GM12878 (cell line): Measurements from ENCODE around the gene RASGRF2. TPM values are rescaled to one million over a fixed set of nuclear protein-coding genes. Genes with fewer than 3 reads are reported as not detected.

Experiments
- ATAC-seq: fragments of 200-7000 bp; cut with Tn5 transposase; 3 replicates; pipeline ENCODE4 v1.9.1; 2020; ENCODE audit warnings: mild to moderate bottlenecking, moderate library complexity
- BruUV-seq: library from RNA; stranded (reverse); fragments of 400-500 nt; replicated peaks from 2 replicates; lab custom pipeline; 2021; lab: Mats Ljungman, UMichigan
- CTCF ChIA-PET: fragments of 300-600 bp; sonication (Branson Sonifier 250); formaldehyde crosslinking; extraction: SDS; loops from one replicate; lab custom pipeline; 2021; ENCODE audit warnings: inconsistent platforms; lab: Yijun Ruan, JAX
- POLR2A ChIA-PET: fragments of 350-600 bp; formaldehyde crosslinking; extraction: SDS; loops from one replicate; lab custom pipeline; 2021; ENCODE audit warnings: inconsistent platforms; lab: Charles Lee
- RAD21 ChIA-PET: fragments of 300-600 bp; sonication (Branson Sonifier 250); formaldehyde crosslinking; loops from one replicate; lab custom pipeline; 2023; ENCODE audit warnings: antibody characterized with exemption; ENCODE audit not compliant: unreplicated experiment; lab: Charles Lee
- SMC1A ChIA-PET: fragments of 300-600 bp; sonication (Branson Sonifier 250); formaldehyde crosslinking; loops from one replicate; lab custom pipeline; 2023; ENCODE audit not compliant: unreplicated experiment, uncharacterized antibody; lab: Charles Lee
- DNase-seq: peaks from one replicate; pipeline ENCODE4 v3.0.0-alpha.2; 2011; ENCODE audit warnings: low read depth, low spot score
- FAIRE-seq: peaks from 3 replicates; lab custom pipeline; 2011; peaks lifted over from hg19 to GRCh38; lab: Jason Lieb, UNC
- H2AFZ ChIP-seq: 2 replicates; pipeline ENCODE4 v1.6.0; 2011; ENCODE audit warnings: low read depth, low read length, control low read depth; ENCODE audit not compliant: control insufficient read depth
- H3K27ac ChIP-seq: 2 replicates; pipeline ENCODE4 v1.5.1; 2011; ENCODE audit warnings: control low read depth; ENCODE audit not compliant: control insufficient read depth, insufficient read depth
- H3K27me3 ChIP-seq, 2 experiments: replicated peaks in 1 of 2; 2 replicates each; pipeline versions ENCODE4 v1.6.0 to v1.6.1; 2011; ENCODE audit warnings: low read length in 1 of 2; ENCODE audit not compliant: control insufficient read depth in 2 of 2, insufficient read depth in 2 of 2
- H3K36me3 ChIP-seq, 2 experiments: 2 replicates each; pipeline ENCODE4 v1.5.1; 2011; ENCODE audit warnings: low read length in 1 of 2; ENCODE audit not compliant: control insufficient read depth in 2 of 2, insufficient read depth in 2 of 2
- H3K4me1 ChIP-seq: 2 replicates; pipeline ENCODE4 v1.6.1; 2011; ENCODE audit warnings: mild to moderate bottlenecking, low read length, moderate library complexity, mixed read lengths; ENCODE audit not compliant: control insufficient read depth, insufficient read depth
- H3K4me2 ChIP-seq: 2 replicates; pipeline ENCODE4 v1.6.0; 2011; ENCODE audit warnings: control low read depth; ENCODE audit not compliant: control insufficient read depth, insufficient read depth
- H3K4me3 ChIP-seq: fragments of 200-600 bp; sonication (generic); 2 replicates; pipeline ENCODE4 v1.5.1; 2016
- H3K79me2 ChIP-seq: 2 replicates; pipeline ENCODE4 v1.6.0; 2011; ENCODE audit warnings: low read length; ENCODE audit not compliant: control insufficient read depth, insufficient read depth
- H3K9ac ChIP-seq: 2 replicates; pipeline ENCODE4 v1.8.0; 2011; ENCODE audit warnings: low read length, control low read depth, mixed read lengths; ENCODE audit not compliant: control insufficient read depth, insufficient read depth
- H3K9me3 ChIP-seq: replicated peaks from 3 replicates; pipeline ENCODE4 v1.5.1; 2011; ENCODE audit warnings: mild to moderate bottlenecking, low read length; ENCODE audit not compliant: control insufficient read depth, insufficient read depth
- H4K20me1 ChIP-seq: 2 replicates; pipeline ENCODE4 v1.6.0; 2011; ENCODE audit not compliant: control insufficient read depth, insufficient read depth
- CEBPB ChIP-seq, 2 experiments: fragments of 150-350 bp in 1 of 2; IDR thresholded peaks; 2 replicates each; pipeline ENCODE4 v1.6.1; 2012 to 2014; ENCODE audit warnings: low read depth in 2 of 2, low read length in 2 of 2, borderline replicate concordance in 1 of 2, inconsistent platforms in 1 of 2
- EED ChIP-seq: sonication (generic); IDR thresholded peaks from 2 replicates; pipeline ENCODE4 v1.6.1; 2016; ENCODE audit warnings: antibody characterized with exemption, low read depth
- GABPA ChIP-seq: IDR thresholded peaks from 2 replicates; pipeline ENCODE4 v1.6.1; 2014; ENCODE audit warnings: antibody characterized with exemption, low read depth, mild to moderate bottlenecking, inconsistent platforms
- NFYA ChIP-seq: IDR thresholded peaks from 2 replicates; pipeline ENCODE4 v1.6.1; 2011; ENCODE audit warnings: low read depth, mild to moderate bottlenecking, low read length, improper control_type of control experiment, borderline replicate concordance
- POLR2A ChIP-seq: IDR thresholded peaks from 2 replicates; pipeline ENCODE4 v1.6.1; 2011; ENCODE audit warnings: low read depth, mild to moderate bottlenecking, low read length
- SMARCA5 ChIP-seq: fragments of 450-650 bp; IDR thresholded peaks from 2 replicates; pipeline ENCODE4 v1.6.1; 2017; ENCODE audit warnings: mild to moderate bottlenecking
- WRNIP1 ChIP-seq: IDR thresholded peaks from 2 replicates; pipeline ENCODE4 v1.6.1; 2011; ENCODE audit warnings: low read depth, low read length, improper control_type of control experiment, borderline replicate concordance
- ZBED1 ChIP-seq: IDR thresholded peaks from 2 replicates; pipeline ENCODE4 v1.6.1; 2016; ENCODE audit warnings: borderline replicate concordance
- WGBS: methylation state at CpG from one replicate; pipeline ENCODE4 v1.1.6; 2016; ENCODE audit warnings: low lambda C conversion rate; ENCODE audit not compliant: insufficient replicate concordance, insufficient coverage; ENCODE audit errors: missing lambda C conversion rate; 5-methylcytosine and 5-hydroxymethylcytosine counted together
- in situ Hi-C: fragments of 300-500 bp; cut with MboI; formaldehyde crosslinking; loops from 9 replicates; pipeline ENCODE4 v1.14.3; 2018; ENCODE audit warnings: mixed read lengths
- intact Hi-C: fragments of 100-400 bp; cut with micrococcal nuclease; formaldehyde crosslinking; loops from one replicate; pipeline ENCODE4 v1.14.2; 2022; ENCODE audit not compliant: unreplicated experiment
- polyA plus RNA-seq, 11 experiments: library from polyadenylated mRNA; depleted of rRNA in 4 of 11; unstranded in 6 of 11; stranded (reverse) in 5 of 11; fragments of >200 nt; fragmentation: Nextera tagmentation in 4 of 11; fragmentation: Illumina TruSeq in 1 of 11; extraction: Ambion mirVana in 4 of 11; extraction: Trizol in 1 of 11; gene quantifications; 1 replicate in 1 of 11; 2 replicates in 10 of 11; pipeline versions ENCODE4 v1.2.1 to v1.2.3, GENCODE V29; 2011 to 2016; ENCODE audit warnings: inconsistent platforms in 2 of 11, missing spikeins in 2 of 11, low read depth in 1 of 11
- total RNA-seq, 4 experiments: library from RNA; depleted of rRNA in 3 of 4; stranded (reverse); fragments of >200 nt in 3 of 4; fragmentation: Illumina TruSeq in 1 of 4; extraction: Trizol in 1 of 4; gene quantifications; 2 replicates each; pipeline versions ENCODE4 v1.2.1 to v1.2.3, GENCODE V29; 2013 to 2021
- TF ChIP-seq, protein P1 (sequence below): fragments of 150-350 bp; IDR thresholded peaks from 2 replicates; pipeline ENCODE4 v1.6.1; 2014; ENCODE audit warnings: mild to moderate bottlenecking, low read depth, low read length
- TF ChIP-seq, protein P2 (sequence below): fragments of 450-650 bp; IDR thresholded peaks from 2 replicates; pipeline ENCODE4 v1.6.1; 2017; ENCODE audit warnings: borderline replicate concordance

The RASGRF2 gene
- total and polyA plus RNA-seq, 10 of the 15 experiments (the other 5 are each of a cell fraction or from before 2014, with no cell fraction given) = 0.05 to 0.24 (median 0.07) TPM

DNA sequence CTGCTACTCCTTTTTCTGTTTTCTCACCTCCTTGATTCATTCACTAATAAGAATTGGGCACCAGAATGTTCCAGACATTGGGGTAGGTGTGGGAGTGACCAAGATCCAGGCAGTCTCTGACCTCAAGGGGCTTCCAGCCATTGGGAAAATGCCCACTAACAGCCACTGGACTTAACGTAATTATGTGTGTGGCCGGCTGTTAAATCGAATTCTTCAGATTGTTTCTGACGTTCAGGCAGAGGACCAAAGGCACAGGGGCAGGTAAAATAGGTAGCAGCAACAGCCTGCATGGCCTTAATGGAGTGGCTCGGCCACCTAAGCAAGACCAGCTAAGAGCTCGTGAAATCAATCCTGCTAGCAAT lies 224.6 kb downstream of the RASGRF2 start:
- no peak overlapping the region for H3K4me3 ChIP-seq
- TF ChIP-seq ZBED1 (no peak), NFYA (no peak), WRNIP1 (no peak), CEBPB (IDR thresholded peaks at IDR 0.05; ENCODE audit: borderline replicate concordance in 1 of 2, low read depth in 2 of 2, low read length in 2 of 2) (no peak)
- TF ChIP-seq, all 136 proteins: peak for 0
- SMC1A ChIA-PET = interaction anchor here (1.1 kb wide), 1 partner anchor 497 kb away, joined by 3 read pairs; no protein-coding TSS in a partner anchor
- WGBS = 73% methylated on average over 6 of the region's 6 CpGs
- no peak for ATAC-seq
- Histone ChIP-seq H3K79me2 (no peaks in the 10 kb centered on the region), H3K36me3 (no peaks in the 10 kb centered on the region), H3K27ac (no peak overlapping the region), H2AFZ (no peak overlapping the region), H3K4me2 (no peak overlapping the region), H3K27me3 (no peaks in the 10 kb centered on the region), H4K20me1 (no peaks in the 10 kb centered on the region), H3K9ac (no peak overlapping the region), H3K9me3 (no peaks in the 10 kb centered on the region), H3K4me1 (peaks cover 33% of the 10 kb centered on the region)
- DNase-seq = no peak
- in situ Hi-C loops = no loop called here
- intact Hi-C loops = no loop called here
- FAIRE-seq = no peak
- POLR2A ChIA-PET = no interaction called here
- BruUV-seq = no TSS peak
- RAD21 ChIA-PET = no interaction called here
- CTCF ChIA-PET = interaction anchor here (0.6 kb wide), 1 partner anchor 1259 kb away, joined by 3 read pairs; no protein-coding TSS in a partner anchor

DNA sequence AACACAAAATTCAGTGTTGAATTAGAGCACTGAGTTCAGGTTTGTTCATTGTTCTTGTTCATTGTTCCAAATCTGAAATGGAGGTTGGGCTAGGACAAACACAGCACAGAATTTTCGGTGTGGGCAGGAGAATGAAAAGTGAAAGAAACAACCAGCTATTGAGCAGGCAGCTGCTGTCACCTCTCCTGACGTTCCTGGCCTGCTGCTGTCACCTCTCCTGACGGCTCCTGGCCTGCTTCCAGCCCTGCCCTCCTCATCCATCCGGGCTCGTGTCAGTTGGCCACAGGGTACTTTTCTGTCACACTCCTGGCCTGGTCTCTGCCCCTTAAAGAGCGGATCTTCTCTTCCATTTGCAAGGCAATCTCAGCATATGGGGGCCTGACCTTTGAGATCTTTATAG lies 227.7 kb downstream of the RASGRF2 start:
- Histone ChIP-seq H3K4me1 (peaks cover 23% of the 10 kb centered on the region), H3K79me2 (no peaks in the 10 kb centered on the region), H3K9me3 (no peaks in the 10 kb centered on the region), H4K20me1 (no peaks in the 10 kb centered on the region), H3K4me3 (no peak overlapping the region), H3K36me3 (no peaks in the 10 kb centered on the region), H3K9ac (peak overlapping the region; percentile 36; the same call in 1 of the 2 replicates), H3K27ac (no peak overlapping the region), H3K27me3 (no peaks in the 10 kb centered on the region), H3K4me2 (peak overlapping the region; percentile 59), H2AFZ (peak overlapping the region; percentile 74)
- ChIA-PET SMC1A (interaction anchor here (1.0 to 1.2 kb wide), 2 partner anchors 19 to 450 kb away, joined by 3 read pairs; no protein-coding TSS in a partner anchor), POLR2A (no interaction called here), RAD21 (interaction anchor here (0.8 to 1.0 kb wide), 2 partner anchors 18 to 476 kb away, joined by 3 read pairs; no protein-coding TSS in a partner anchor), CTCF (interaction anchor here (0.7 to 1.8 kb wide), 6 partner anchors 8 to 501 kb away, joined by 3 to 4 read pairs (median 3); no protein-coding TSS in a partner anchor)
- in situ Hi-C loops (no loop called here), intact Hi-C loops (no loop called here)
- BruUV-seq = no TSS peak
- ATAC-seq (peak; percentile 65), DNase-seq (no peak), FAIRE-seq (no peak)
- 70% methylated on average over 6 of the region's 6 CpGs for WGBS
- 0 out of 2 replicates have a peak, but pooled peaks have one; percentile 14 for TF ChIP-seq EED
- TF ChIP-seq, protein P1, sequence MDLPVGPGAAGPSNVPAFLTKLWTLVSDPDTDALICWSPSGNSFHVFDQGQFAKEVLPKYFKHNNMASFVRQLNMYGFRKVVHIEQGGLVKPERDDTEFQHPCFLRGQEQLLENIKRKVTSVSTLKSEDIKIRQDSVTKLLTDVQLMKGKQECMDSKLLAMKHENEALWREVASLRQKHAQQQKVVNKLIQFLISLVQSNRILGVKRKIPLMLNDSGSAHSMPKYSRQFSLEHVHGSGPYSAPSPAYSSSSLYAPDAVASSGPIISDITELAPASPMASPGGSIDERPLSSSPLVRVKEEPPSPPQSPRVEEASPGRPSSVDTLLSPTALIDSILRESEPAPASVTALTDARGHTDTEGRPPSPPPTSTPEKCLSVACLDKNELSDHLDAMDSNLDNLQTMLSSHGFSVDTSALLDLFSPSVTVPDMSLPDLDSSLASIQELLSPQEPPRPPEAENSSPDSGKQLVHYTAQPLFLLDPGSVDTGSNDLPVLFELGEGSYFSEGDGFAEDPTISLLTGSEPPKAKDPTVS = no peak
- TF ChIP-seq, protein P2, sequence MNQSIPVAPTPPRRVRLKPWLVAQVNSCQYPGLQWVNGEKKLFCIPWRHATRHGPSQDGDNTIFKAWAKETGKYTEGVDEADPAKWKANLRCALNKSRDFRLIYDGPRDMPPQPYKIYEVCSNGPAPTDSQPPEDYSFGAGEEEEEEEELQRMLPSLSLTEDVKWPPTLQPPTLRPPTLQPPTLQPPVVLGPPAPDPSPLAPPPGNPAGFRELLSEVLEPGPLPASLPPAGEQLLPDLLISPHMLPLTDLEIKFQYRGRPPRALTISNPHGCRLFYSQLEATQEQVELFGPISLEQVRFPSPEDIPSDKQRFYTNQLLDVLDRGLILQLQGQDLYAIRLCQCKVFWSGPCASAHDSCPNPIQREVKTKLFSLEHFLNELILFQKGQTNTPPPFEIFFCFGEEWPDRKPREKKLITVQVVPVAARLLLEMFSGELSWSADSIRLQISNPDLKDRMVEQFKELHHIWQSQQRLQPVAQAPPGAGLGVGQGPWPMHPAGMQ = no peak
- no peak for TF ChIP-seq SMARCA5
- TF ChIP-seq POLR2A = peak; percentile 31; the same call in 1 of the 2 replicates
- TF ChIP-seq GABPA = no peak
